Neural cell (in vitro differentiated cells): Measurements from ENCODE around the gene RALGPS1. TPM values are rescaled to one million over a fixed set of nuclear protein-coding genes. Genes with fewer than 3 reads are reported as not detected.

Experiments used
- H2AFZ ChIP-seq: fragments of 200-600, 300-800 bp; sonication (generic), shearing (Covaris generic); 2 replicates; pipeline ENCODE4 v1.6.0; 2014; ENCODE audit warnings: low read depth, mild to moderate bottlenecking, antibody characterized with exemption, low read length, moderate library complexity
- H3F3A ChIP-seq: fragments of 200-600 bp; shearing (Covaris generic); 2 replicates; pipeline ENCODE4 v1.6.1; 2016; ENCODE audit warnings: mild to moderate bottlenecking, moderate library complexity, mixed read lengths, antibody characterized with exemption, low read length; ENCODE audit not compliant: insufficient read depth, poor library complexity, severe bottlenecking
- H3K27ac ChIP-seq: fragments of 200-600, 300-800 bp; sonication (generic), shearing (Covaris generic); 2 replicates; pipeline ENCODE4 v1.5.1; 2014; ENCODE audit warnings: mild to moderate bottlenecking, low read length, moderate library complexity
- H3K27me3 ChIP-seq: fragments of 300-800, 200-600 bp; sonication (generic), shearing (Covaris generic); 2 replicates; pipeline ENCODE4 v1.6.0; 2014; ENCODE audit warnings: mild to moderate bottlenecking, low read depth, low read length, moderate library complexity; ENCODE audit not compliant: insufficient read depth
- H3K36me3 ChIP-seq: fragments of 300-800, 200-600 bp; sonication (generic), shearing (Covaris generic); 2 replicates; pipeline ENCODE4 v1.5.1; 2014; ENCODE audit warnings: mild to moderate bottlenecking, antibody characterized with exemption, low read length, moderate library complexity; ENCODE audit not compliant: insufficient read depth
- H3K4me2 ChIP-seq: fragments of 300-800, 200-600 bp; sonication (generic), shearing (Covaris generic); 2 replicates; pipeline ENCODE4 v1.6.0; 2014; ENCODE audit warnings: mild to moderate bottlenecking, low read length
- H3K4me3 ChIP-seq: fragments of 300-800, 200-600 bp; sonication (generic), shearing (Covaris generic); 2 replicates; pipeline ENCODE4 v1.5.1; 2014; ENCODE audit warnings: mild to moderate bottlenecking, low read length, moderate library complexity
- H3K79me2 ChIP-seq: fragments of 200-600 bp; shearing (Covaris generic); replicated peaks from 2 replicates; pipeline ENCODE4 v1.6.0; 2014; ENCODE audit warnings: mild to moderate bottlenecking, low read length, moderate library complexity; ENCODE audit not compliant: insufficient read depth
- H3K9ac ChIP-seq: fragments of 300-800, 200-600 bp; sonication (generic), shearing (Covaris generic); 2 replicates; pipeline ENCODE4 v1.6.1; 2016; ENCODE audit warnings: mild to moderate bottlenecking, low read length, mixed read lengths
- H3K9me2 ChIP-seq: fragments of 200-600 bp; shearing (Covaris generic); 2 replicates; pipeline ENCODE4 v1.6.1; 2016; ENCODE audit warnings: mild to moderate bottlenecking, low read length, mixed read lengths; ENCODE audit not compliant: insufficient read depth
- H3K9me3 ChIP-seq: fragments of 200-600, 300-800 bp; sonication (generic), shearing (Covaris generic); 2 replicates; pipeline ENCODE4 v1.6.1; 2016; ENCODE audit warnings: mild to moderate bottlenecking, mixed run types, low read length, moderate library complexity, mixed read lengths
- H4K20me1 ChIP-seq: fragments of 200-600 bp; shearing (Covaris generic); 2 replicates; pipeline ENCODE4 v1.6.1; 2016; ENCODE audit warnings: mild to moderate bottlenecking, mixed run types; ENCODE audit not compliant: insufficient read depth
- EP300 ChIP-seq: fragments of 450-650 bp; conservative IDR thresholded peaks from 2 replicates; pipeline ENCODE4 v1.6.1; 2014; ENCODE audit warnings: antibody characterized with exemption, mild to moderate bottlenecking, moderate library complexity; ENCODE audit not compliant: poor library complexity, severe bottlenecking
- EZH2 ChIP-seq: fragments of 200-600, 300-800 bp; shearing (Covaris generic), sonication (generic); IDR thresholded peaks from 2 replicates; pipeline ENCODE4 v1.6.1; 2014; ENCODE audit warnings: antibody characterized with exemption, low read length, borderline replicate concordance, mild to moderate bottlenecking; ENCODE audit not compliant: insufficient read depth, poor library complexity, severe bottlenecking
- MXI1 ChIP-seq: fragments of 450-650 bp; conservative IDR thresholded peaks from 2 replicates; pipeline ENCODE4 v1.6.1; 2014; ENCODE audit warnings: antibody characterized with exemption, mild to moderate bottlenecking; ENCODE audit not compliant: poor library complexity, severe bottlenecking
- POLR2AphosphoS5 ChIP-seq: IDR thresholded peaks from 2 replicates; pipeline ENCODE4 v1.6.1; 2012
- RAD21 ChIP-seq: fragments of 450-650 bp; conservative IDR thresholded peaks from 2 replicates; pipeline ENCODE4 v1.6.1; 2014; ENCODE audit warnings: antibody characterized with exemption, mild to moderate bottlenecking, moderate library complexity
- SMC3 ChIP-seq: fragments of 450-650 bp; conservative IDR thresholded peaks from 2 replicates; pipeline ENCODE4 v1.6.1; 2014; ENCODE audit warnings: antibody characterized with exemption, mild to moderate bottlenecking, moderate library complexity; ENCODE audit not compliant: poor library complexity
- TAF1 ChIP-seq: IDR thresholded peaks from 2 replicates; pipeline ENCODE4 v1.6.1; 2012; ENCODE audit warnings: low read depth
- polyA plus RNA-seq: library from polyadenylated mRNA; depleted of rRNA; stranded (reverse); fragments of >200 nt; gene quantifications from 2 replicates; pipeline ENCODE4 v1.2.3, GENCODE V29; 2014
- TF ChIP-seq, protein P1 (sequence below): IDR thresholded peaks from 2 replicates; pipeline ENCODE4 v1.6.1; 2012; ENCODE audit warnings: borderline replicate concordance
- TF ChIP-seq, protein P2 (sequence below): fragments of 450-650 bp; IDR thresholded peaks from 2 replicates; pipeline ENCODE4 v1.5.1; 2014; ENCODE audit warnings: antibody characterized with exemption, mild to moderate bottlenecking, moderate library complexity; ENCODE audit not compliant: poor library complexity, severe bottlenecking

RALGPS1 gene
- polyA plus RNA-seq, 1 donor from 2014 or later = 37.1 TPM

DNA sequence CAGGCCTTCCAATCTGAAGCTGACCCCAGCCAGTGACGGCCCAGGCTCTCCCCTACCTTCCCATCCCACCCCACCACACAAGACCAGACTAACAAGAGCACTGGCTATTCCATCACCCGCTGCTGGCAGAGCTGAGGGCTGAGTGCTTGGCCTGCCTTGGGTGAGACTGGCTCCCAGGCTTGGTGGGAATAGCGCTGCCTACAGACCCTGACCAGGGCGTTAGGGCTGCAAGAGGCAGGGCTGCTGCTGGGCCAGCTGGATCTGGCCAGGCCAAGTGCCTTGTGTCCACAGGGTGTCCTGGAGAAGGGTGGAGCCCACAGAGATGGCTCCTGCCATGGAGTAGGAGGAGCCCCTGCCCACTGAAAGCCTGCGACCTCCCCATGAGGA lies 239.4 kb downstream of the RALGPS1 start:
- H3K36me3 ChIP-seq = no peaks in the 10 kb centered on the region
- no peak overlapping the region for H3K4me2 ChIP-seq
- TF ChIP-seq EP300 = no peak
- no peak for TF ChIP-seq POLR2AphosphoS5
- no peak for TF ChIP-seq TAF1
- TF ChIP-seq SMC3 = no peak
- H2AFZ ChIP-seq = no peak overlapping the region
- no peak overlapping the region for H3K27ac ChIP-seq
- H3K9me2 ChIP-seq = no peaks in the 10 kb centered on the region
- H3K79me2 ChIP-seq = no peaks in the 10 kb centered on the region
- H3K9ac ChIP-seq = no peak overlapping the region
- no peak overlapping the region for H3K4me3 ChIP-seq
- no peaks in the 10 kb centered on the region for H3F3A ChIP-seq
- H3K9me3 ChIP-seq = no peaks in the 10 kb centered on the region
- no peaks in the 10 kb centered on the region for H4K20me1 ChIP-seq
- H3K27me3 ChIP-seq = no peaks in the 10 kb centered on the region

DNA sequence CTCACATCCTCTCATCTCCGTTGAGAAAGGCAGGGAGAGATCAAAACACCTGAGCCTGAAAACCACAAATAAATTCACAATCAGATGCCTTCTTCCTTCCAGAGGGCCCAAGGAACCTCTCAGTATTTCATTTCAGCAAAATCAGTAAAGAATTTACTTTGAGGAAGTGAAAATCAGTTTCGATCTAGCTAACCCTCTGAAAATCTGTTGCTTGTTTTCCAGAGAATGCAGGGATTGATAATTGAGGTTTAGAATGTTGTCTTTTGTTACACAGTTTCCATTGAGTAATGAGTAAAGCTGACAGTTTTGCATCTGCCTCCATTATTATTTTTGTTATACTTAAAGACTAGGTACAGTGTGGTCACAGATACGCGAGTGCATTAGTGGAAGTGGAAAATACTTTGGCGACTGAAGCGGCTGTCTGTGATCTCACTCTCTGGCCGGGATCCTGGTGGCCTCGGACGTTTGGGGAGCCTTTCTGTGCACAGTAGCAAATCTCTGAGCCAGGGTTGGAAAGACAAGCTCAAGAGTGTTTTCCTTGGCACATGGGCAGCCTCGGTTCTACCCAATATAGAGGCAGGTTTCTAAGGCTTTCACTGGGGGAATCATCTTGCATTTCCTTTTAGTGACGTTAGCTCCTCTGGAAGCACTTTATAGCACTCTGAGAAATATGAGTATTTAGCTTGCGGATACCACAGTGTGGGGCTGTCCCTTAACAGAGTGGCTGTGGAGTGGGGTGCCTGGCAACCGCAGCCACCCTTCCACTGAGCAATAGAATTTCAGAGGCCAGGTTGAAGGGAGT lies 240.0 kb downstream of the RALGPS1 start:
- Histone ChIP-seq H3K9me2 (no peaks in the 10 kb centered on the region), H4K20me1 (no peaks in the 10 kb centered on the region), H3K36me3 (no peaks in the 10 kb centered on the region), H3K9ac (no peak overlapping the region), H3K27ac (no peak overlapping the region), H3K9me3 (no peaks in the 10 kb centered on the region), H3K27me3 (no peaks in the 10 kb centered on the region), H2AFZ (no peak overlapping the region), H3F3A (no peaks in the 10 kb centered on the region), H3K4me3 (no peak overlapping the region), H3K79me2 (no peaks in the 10 kb centered on the region), H3K4me2 (no peak overlapping the region)
- TF ChIP-seq RAD21 (no peak), MXI1 (no peak), EP300 (no peak), EZH2 (no peak), POLR2AphosphoS5 (no peak), TAF1 (no peak), SMC3 (no peak)
- TF ChIP-seq, protein P1, sequence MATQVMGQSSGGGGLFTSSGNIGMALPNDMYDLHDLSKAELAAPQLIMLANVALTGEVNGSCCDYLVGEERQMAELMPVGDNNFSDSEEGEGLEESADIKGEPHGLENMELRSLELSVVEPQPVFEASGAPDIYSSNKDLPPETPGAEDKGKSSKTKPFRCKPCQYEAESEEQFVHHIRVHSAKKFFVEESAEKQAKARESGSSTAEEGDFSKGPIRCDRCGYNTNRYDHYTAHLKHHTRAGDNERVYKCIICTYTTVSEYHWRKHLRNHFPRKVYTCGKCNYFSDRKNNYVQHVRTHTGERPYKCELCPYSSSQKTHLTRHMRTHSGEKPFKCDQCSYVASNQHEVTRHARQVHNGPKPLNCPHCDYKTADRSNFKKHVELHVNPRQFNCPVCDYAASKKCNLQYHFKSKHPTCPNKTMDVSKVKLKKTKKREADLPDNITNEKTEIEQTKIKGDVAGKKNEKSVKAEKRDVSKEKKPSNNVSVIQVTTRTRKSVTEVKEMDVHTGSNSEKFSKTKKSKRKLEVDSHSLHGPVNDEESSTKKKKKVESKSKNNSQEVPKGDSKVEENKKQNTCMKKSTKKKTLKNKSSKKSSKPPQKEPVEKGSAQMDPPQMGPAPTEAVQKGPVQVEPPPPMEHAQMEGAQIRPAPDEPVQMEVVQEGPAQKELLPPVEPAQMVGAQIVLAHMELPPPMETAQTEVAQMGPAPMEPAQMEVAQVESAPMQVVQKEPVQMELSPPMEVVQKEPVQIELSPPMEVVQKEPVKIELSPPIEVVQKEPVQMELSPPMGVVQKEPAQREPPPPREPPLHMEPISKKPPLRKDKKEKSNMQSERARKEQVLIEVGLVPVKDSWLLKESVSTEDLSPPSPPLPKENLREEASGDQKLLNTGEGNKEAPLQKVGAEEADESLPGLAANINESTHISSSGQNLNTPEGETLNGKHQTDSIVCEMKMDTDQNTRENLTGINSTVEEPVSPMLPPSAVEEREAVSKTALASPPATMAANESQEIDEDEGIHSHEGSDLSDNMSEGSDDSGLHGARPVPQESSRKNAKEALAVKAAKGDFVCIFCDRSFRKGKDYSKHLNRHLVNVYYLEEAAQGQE = no peak
- TF ChIP-seq, protein P2, sequence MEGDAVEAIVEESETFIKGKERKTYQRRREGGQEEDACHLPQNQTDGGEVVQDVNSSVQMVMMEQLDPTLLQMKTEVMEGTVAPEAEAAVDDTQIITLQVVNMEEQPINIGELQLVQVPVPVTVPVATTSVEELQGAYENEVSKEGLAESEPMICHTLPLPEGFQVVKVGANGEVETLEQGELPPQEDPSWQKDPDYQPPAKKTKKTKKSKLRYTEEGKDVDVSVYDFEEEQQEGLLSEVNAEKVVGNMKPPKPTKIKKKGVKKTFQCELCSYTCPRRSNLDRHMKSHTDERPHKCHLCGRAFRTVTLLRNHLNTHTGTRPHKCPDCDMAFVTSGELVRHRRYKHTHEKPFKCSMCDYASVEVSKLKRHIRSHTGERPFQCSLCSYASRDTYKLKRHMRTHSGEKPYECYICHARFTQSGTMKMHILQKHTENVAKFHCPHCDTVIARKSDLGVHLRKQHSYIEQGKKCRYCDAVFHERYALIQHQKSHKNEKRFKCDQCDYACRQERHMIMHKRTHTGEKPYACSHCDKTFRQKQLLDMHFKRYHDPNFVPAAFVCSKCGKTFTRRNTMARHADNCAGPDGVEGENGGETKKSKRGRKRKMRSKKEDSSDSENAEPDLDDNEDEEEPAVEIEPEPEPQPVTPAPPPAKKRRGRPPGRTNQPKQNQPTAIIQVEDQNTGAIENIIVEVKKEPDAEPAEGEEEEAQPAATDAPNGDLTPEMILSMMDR = no peak
